NOMO-1 (cell line): ENCODE measurements around the gene IGLL5.
A peak's percentile ranks its signal among the peaks of the same experiment; 100 is the strongest.

Experiments used
- DNase-seq, 2 experiments: peaks; one replicate each; lab custom pipeline; 2025; ENCODE audit not compliant: unreplicated experiment in 2 of 2; lab: John Stamatoyannopoulos, UW

The IGLL5 gene

DNA sequence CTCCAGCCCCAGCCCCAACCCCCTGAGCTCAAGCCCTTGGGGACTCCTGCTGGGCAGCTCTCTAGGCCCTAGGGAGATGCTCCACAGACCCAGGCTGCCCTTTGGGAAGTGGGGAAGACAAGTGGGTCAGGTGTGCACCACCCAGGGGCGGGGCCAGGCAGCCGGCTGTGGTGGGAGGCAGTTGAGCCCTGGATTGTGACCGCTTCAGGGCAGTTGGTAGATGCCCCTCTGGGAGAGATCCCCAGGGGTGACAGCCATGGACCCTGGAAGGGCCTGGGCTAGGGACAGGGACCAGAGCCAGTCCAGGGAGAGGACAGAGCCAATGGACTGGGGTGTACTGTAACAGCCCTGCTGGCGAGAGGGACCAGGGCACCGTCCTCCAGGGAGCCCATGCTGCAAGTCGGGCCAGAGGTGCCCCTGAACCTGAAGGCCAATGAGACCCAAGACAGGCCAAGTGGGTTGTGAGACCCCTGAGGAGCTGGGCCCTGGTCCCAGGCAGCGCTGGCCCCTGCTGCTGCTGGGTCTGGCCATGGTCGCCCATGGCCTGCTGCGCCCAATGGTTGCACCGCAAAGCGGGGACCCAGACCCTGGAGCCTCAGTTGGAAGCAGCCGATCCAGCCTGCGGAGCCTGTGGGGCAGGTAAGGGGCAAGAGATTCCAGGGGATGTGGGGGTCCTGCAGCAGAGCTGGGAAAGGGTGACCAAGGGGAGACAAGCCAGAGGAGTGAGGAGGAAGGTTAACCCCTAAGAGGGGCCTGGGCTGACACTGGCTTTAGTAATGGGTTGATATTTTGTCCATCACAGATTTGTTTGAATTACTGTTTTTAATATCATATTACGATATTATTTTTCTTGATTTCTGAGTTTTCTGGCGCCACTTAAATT lies at the start of gene IGLL5:
IGLL5 (plus strand) TSS at position 196 of the 883 bp plus-strand sequence; CDS start at position 434, 238 bp downstream.
- no peak for DNase-seq

DNA sequence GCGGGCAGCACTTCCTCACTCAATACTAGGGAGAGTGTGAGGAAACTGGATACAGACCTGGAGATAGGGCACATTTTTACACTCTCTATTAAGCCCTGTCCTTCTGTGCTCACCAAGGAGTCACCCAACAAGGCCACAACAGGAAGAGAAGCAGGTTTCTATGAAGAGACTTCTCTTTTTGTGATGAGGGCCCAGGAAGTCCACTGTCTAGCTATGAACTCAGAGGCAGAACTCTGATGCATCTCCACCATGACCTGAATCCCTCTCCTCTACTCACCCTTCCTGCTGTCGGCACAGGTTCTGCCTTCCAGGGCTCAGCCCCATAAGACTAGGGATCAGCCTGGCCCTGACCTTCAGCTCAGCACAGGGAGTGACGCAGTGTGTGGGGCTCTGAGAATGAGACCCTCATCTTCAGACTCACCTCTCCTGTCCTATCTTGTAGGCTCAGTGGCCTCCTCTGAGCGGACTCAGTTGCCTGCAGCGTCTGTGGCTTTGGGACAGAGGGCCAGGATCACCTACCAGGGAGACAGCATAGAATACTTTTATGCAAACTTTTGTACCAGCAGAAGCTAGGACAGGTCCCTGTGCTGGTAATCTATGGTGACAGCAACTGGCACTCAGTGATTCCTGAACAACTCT lies 49.3 kb upstream of the IGLL5 start:
- peak; percentile 29 to 47 for DNase-seq

DNA sequence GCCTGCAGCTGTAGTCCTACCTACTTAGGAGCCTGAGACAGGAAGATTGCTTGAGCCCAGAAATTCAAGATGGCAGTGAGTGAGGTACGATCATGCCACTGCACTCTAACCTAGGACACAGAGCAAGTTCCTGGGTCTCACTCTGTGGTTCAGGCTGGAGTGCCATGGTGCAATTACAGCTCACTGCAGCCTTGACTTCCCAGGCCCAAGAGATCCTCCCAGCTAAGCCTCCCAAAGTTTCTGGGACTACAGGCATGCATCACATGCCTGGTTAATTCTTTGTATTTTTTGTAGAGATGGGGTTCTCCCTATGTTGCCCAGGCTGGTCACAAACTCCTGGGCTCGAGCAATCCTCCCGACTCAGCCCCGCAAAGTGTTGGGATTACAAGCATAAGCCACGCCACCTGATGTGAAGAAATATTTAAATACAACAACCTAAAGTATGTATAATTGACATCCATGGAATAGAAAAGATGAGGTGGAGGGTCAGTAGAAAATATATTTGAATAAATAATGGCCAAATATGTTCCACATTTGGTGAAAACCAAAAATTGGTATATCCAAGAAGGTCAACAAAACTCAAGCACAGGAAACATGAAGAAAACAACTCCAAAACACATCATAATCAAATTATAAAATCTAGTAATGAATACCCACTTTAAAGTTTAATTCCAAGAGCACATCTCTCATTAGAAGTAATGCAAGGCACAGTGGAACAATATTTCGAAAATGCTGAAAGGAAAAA lies 47.9 kb upstream of the IGLL5 start:
- no peak for DNase-seq

GRCh38 chr22:22840780-22841179 lies 46.8 kb upstream of the IGLL5 start:
- DNase-seq = peak; percentile 35 to 71

DNA sequence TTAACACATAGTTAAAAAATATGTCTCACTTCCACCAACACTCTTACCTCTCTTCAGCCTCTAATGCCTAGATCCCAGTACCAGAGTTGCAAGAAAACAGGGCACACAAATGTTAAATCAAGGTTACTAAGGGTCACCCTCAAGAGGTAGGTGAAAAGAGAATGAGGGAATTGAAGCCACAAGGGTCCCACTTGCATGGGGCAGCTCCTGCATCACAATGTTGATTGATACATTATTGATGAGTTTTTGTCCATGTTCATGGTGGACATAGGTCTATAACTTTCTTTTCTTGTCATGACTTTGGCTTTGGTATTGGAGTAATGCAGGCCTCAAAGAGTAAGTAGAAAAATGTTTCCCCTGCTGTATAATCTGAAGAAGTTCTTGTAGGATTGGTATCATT lies 46.0 kb upstream of the IGLL5 start:
- DNase-seq = no peak

GRCh38 chr22:22842085-22842484 lies 45.5 kb upstream of the IGLL5 start:
- DNase-seq = no peak

GRCh38 chr22:22843848-22844247 lies 43.8 kb upstream of the IGLL5 start:
- DNase-seq = no peak

DNA sequence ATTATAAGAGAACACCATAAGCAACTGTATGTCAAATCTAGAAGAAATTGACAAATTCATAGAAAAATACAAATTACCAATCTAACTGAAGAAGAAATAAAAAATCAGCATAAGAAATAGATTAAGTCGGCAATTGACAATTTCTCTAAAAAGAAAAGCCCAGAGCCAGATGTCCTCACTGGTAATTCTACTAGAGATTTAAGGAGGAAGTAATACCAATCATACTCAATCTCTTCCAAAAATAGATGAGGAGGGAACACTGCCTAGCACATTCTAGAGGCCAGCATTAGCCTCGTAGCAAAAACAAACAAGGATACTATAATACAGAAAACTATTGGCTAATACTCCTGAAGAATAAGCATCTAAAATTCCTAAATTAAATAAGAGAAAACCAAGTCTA lies 40.4 kb upstream of the IGLL5 start:
- peak in 1 of 2 experiments; percentile 55 for DNase-seq

DNA sequence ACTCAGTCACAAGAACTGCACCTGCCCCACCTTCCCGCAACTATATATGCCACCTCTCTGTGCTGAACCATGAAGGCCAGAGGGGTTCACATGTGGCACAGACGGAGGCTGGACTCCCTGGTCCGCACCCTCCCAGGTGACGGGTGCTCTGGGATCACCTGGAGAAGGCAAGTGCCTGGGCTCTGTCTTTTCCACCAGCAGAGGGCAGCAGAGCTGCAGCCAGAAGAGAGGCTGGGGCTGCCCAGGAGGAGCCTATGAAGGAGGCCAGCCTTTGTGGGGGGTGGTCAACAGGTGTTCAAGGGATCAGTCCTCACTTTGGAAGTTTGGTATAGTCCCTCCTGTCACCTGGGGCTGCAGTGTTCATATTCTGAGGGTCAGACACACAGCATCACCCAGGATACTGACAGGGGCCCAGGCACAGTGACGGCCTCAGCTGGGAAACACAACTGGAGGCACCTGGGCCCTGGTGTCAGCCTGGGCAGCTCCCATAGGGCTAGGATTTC lies 39.2 kb upstream of the IGLL5 start:
- DNase-seq = peak in 1 of 2 experiments; percentile 17

- no peak for DNase-seq
Observed at GRCh38 chr22:22849640-22850610, 37.7 kb upstream of the IGLL5 start.

DNA sequence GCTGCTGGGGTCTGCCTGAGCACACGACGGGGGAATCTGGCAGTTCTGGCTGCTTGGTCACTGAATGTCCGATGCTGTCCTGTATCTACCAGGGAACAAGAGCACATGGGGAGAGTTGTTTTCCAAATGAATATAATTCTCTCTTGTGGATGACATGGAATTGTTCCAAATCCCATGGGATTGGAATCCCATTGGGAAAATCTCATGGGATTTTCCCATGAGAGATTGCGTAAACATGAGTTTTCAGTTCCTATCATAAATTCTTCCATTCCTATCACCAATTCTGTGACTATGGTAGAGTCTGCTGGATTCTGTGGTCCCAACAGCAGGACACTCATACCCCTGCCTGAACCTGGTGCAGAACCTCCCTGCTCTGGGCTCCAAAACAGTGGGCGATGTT lies 35.6 kb upstream of the IGLL5 start:
- no peak for DNase-seq

GRCh38 chr22:22853713-22854112 lies 33.9 kb upstream of the IGLL5 start:
- DNase-seq = no peak

GRCh38 chr22:22854466-22854865 lies 33.1 kb upstream of the IGLL5 start:
- DNase-seq = no peak

DNA sequence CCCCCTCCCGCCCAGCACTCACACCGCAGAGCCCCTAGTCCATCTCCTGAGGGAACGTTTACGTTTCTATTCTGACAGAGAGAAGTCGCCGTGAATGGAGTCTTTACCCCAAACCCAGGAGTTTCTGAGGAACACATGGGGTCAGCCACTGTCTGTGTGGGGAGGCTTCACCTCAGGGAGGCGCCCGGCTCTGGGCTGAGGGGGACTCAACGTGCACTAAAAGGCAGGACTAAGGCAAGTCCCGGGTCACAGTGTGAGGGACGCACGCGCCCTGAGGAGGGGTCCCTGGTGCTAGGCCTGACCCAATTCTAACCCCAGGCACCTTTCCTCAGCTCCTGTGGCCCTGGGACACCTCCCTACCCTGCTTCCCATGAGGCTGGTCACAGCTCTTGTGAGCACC lies 32.5 kb upstream of the IGLL5 start:
- no peak for DNase-seq

DNA sequence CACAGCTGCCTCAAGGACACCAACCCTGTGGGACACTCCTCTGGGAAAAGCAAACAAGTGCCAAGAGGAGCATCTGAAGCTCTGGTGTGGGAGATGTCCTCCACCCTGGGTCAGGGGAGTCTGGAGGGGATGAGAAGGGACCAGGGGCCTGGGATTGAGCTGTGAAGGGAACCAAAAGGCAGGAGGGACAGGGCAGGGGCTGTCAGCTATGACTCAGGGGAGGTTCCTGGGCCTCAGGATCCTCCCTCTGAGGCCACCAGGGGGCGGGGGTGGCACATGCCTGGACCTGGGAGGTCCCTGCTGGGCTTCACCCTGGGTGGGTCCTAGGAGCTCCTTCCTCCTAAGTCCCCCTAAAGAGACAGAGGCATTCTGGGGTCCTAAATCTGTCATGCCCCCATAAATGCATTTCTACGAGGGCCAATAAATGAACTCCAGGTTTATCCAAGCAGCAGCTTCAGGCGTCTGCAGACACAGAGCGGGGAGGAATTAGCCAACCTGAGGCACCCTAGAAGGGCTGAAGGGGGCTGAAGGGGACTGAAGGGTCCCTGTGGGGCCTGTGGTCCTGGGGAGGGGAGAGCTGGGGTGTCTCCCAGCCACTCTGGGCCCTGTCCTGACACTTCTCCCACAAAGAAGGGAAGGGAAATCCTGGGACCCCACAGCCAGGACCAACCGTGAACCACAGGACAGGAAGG lies 31.9 kb upstream of the IGLL5 start:
- peak; percentile 24 to 43 for DNase-seq

GRCh38 chr22:22856364-22856763 lies 31.3 kb upstream of the IGLL5 start:
- DNase-seq = no peak

DNA sequence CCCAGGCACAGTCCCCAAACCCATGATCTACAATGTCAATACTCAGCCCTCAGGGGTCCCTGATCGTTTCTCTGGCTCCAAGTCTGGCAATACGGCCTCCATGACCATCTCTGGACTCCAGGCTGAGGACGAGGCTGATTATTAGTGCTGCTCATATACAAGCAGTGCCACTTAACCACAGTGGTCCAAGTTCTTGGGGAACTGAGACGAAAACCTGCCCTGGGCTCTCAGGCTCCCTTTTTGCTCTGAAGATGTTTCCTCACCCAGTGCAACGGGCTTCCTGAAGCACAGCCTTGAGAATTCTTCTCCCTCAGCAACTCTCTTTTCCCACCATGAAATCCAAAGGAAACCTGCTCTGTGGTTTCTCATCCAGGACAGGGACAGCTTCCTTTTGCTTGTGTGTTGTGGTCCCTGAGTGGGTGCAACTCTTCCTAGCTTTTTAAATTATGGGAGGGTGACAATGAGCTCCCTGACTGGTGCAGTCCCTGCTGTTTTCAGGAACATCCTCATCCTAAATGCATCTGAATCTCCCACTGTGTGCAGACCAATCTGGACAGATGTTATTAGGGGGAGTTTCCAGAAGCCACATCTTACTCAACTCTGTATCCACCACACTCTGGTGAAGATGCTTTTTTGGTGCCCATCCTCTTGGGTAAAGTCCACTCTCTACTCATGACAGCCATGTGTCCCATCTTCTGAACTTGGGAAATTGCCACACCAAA lies 30.6 kb upstream of the IGLL5 start:
- no peak for DNase-seq

GRCh38 chr22:22857607-22858558 lies 29.7 kb upstream of the IGLL5 start:
- DNase-seq = no peak
